Epithelial cell of esophagus (primary cell): ENCODE results near the gene WDFY3.
A peak's percentile ranks its signal among the peaks of the same experiment; 100 is the strongest.

Experiments used
- DNase-seq: peaks from one replicate; pipeline ENCODE4 v3.0.0; 2010; ENCODE audit warnings: low read depth
- H3K4me3 ChIP-seq: 2 replicates; pipeline ENCODE4 v1.5.1; 2011; ENCODE audit warnings: mild to moderate bottlenecking, low read length, control low read depth
- CTCF ChIP-seq: IDR thresholded peaks from 2 replicates; pipeline ENCODE4 v1.5.1; 2011; ENCODE audit warnings: low read depth, mild to moderate bottlenecking, low read length, control low read depth, inconsistent platforms; ENCODE audit not compliant: insufficient read depth; ENCODE audit errors: missing control alignments

The WDFY3 gene, protein sequence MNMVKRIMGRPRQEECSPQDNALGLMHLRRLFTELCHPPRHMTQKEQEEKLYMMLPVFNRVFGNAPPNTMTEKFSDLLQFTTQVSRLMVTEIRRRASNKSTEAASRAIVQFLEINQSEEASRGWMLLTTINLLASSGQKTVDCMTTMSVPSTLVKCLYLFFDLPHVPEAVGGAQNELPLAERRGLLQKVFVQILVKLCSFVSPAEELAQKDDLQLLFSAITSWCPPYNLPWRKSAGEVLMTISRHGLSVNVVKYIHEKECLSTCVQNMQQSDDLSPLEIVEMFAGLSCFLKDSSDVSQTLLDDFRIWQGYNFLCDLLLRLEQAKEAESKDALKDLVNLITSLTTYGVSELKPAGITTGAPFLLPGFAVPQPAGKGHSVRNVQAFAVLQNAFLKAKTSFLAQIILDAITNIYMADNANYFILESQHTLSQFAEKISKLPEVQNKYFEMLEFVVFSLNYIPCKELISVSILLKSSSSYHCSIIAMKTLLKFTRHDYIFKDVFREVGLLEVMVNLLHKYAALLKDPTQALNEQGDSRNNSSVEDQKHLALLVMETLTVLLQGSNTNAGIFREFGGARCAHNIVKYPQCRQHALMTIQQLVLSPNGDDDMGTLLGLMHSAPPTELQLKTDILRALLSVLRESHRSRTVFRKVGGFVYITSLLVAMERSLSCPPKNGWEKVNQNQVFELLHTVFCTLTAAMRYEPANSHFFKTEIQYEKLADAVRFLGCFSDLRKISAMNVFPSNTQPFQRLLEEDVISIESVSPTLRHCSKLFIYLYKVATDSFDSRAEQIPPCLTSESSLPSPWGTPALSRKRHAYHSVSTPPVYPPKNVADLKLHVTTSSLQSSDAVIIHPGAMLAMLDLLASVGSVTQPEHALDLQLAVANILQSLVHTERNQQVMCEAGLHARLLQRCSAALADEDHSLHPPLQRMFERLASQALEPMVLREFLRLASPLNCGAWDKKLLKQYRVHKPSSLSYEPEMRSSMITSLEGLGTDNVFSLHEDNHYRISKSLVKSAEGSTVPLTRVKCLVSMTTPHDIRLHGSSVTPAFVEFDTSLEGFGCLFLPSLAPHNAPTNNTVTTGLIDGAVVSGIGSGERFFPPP (N-terminal part only)

GRCh38 chr4:84966382-84967242, at the start of gene WDFY3:
WDFY3 (minus strand) TSS chr4:84966690; CDS start chr4:84860591, 106,099 bp downstream.
- TF ChIP-seq CTCF: peak; percentile 27
- peak within 1 kb of the TSS; percentile 74 for H3K4me3 ChIP-seq
- peak; percentile 91 for DNase-seq

- no peak for TF ChIP-seq CTCF
- peak; percentile 76 for DNase-seq
- H3K4me3 ChIP-seq: no peak overlapping the region
These were observed 39.4 kb upstream of the WDFY3 start for GRCh38 chr4:85005865-85006377.

- no peak for DNase-seq
These were observed 33.9 kb upstream of the WDFY3 start for GRCh38 chr4:85000343-85000742.

DNA sequence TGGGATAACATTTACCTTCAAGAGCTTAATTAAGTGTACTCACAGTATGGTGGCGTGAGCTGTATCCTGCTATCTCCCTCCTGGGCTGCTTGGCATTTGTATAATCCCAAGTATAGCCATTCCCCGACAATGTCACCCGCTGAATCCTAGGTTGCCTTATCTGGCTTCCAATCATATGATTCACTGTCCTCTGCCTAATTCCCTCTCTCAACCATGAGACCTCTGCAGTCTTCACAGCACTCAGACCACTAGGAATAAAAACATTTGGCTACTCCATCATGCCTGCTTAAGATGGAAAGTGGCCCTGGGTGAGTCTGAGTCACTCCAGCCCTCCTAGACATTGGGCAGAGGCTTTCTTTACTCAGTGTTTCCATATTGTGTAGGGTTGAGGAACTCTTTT, 28.9 kb upstream of the WDFY3 start:
- no peak for TF ChIP-seq CTCF
- no peak for DNase-seq
- no peak overlapping the region for H3K4me3 ChIP-seq

More at GRCh38 chr4:85000343-85000742, 33.9 kb upstream of the WDFY3 start:
- no peak for TF ChIP-seq CTCF
- H3K4me3 ChIP-seq: no peak overlapping the region

DNA sequence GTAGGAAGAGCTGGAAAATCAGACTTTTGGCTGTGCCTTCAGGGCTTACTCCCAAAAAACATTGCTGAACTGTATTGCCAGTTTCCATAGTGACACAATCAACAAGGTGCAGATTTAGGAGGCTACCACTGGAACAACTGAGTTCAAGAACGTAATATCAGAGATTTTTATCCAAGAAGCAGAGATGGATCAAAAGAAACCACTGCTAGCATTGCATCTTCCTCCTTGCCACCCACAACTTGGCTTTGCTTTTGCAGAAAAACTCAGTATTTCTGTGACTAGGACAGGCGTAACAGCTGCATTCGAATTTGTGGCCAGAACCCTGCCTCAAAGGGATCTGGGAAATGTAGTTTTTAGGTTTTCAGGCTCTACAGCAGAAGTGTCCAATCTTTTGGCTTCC, 27.8 kb upstream of the WDFY3 start:
- no peak for TF ChIP-seq CTCF
- no peak overlapping the region for H3K4me3 ChIP-seq
- no peak for DNase-seq

DNA sequence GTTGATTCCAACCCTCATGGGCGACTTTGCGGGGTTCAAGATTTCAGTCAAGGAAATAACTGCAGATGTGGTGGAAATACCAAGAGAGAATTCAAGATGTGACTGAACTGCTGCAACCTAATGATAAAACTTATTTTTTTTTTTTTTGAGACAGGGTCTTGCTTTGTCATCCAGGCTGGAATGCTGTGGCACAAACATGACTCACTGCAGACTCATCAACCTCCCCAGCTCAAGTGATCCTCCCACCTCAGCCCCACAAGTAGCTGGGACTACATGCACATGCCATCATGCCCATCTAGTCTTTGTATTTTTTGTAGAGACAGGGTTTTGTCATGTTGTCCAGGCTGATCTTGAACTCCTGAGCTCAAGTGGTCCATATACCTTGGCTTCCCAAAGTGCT, 19.5 kb upstream of the WDFY3 start:
- no peak for TF ChIP-seq CTCF
- no peak overlapping the region for H3K4me3 ChIP-seq
- peak; percentile 78 for DNase-seq
